HL-60 (cell line): ENCODE measurements around the gene C1QTNF7.

Experiments
- DNase-seq, 2 experiments: peaks; one replicate each; pipeline ENCODE4 v3.0.0-alpha.2; 2010 to 2020; ENCODE audit warnings: low read depth in 1 of 2, low spot score in 1 of 2
- H3K27ac ChIP-seq: fragments of 250-450 bp; sonication (Bioruptor Pico); replicated peaks from 2 replicates; pipeline ENCODE4 v1.5.1; 2020; ENCODE audit warnings: mild to moderate bottlenecking, moderate library complexity
- H3K27me3 ChIP-seq: fragments of 250-450 bp; sonication (Bioruptor Pico); 2 replicates; pipeline ENCODE4 v1.5.1; 2021; ENCODE audit warnings: mild to moderate bottlenecking, moderate library complexity; ENCODE audit not compliant: insufficient read depth, poor library complexity, severe bottlenecking
- H3K4me3 ChIP-seq: replicated peaks from 2 replicates; pipeline ENCODE4 v1.5.1; 2011; ENCODE audit warnings: mild to moderate bottlenecking, control low read depth, low read length; ENCODE audit not compliant: insufficient read depth
- GABPA ChIP-seq: IDR thresholded peaks from 2 replicates; pipeline ENCODE4 v1.6.1; 2012; ENCODE audit warnings: low read depth
- POLR2AphosphoS5 ChIP-seq: IDR thresholded peaks from 2 replicates; pipeline ENCODE4 v1.6.1; 2012; ENCODE audit warnings: low read depth
- SPI1 ChIP-seq: IDR thresholded peaks from 2 replicates; pipeline ENCODE4 v1.6.1; 2012; ENCODE audit warnings: low read depth, mild to moderate bottlenecking, borderline replicate concordance
- TF ChIP-seq, protein P1 (sequence below): IDR thresholded peaks from 2 replicates; pipeline ENCODE4 v1.6.1; 2012; ENCODE audit warnings: low read depth; ENCODE audit not compliant: insufficient replicate concordance
- TF ChIP-seq, protein P2 (sequence below): IDR thresholded peaks from one replicate; pipeline ENCODE4 v1.5.1; 2011; ENCODE audit warnings: low read length, control low read depth, inconsistent platforms; ENCODE audit not compliant: insufficient read depth

Gene C1QTNF7

DNA sequence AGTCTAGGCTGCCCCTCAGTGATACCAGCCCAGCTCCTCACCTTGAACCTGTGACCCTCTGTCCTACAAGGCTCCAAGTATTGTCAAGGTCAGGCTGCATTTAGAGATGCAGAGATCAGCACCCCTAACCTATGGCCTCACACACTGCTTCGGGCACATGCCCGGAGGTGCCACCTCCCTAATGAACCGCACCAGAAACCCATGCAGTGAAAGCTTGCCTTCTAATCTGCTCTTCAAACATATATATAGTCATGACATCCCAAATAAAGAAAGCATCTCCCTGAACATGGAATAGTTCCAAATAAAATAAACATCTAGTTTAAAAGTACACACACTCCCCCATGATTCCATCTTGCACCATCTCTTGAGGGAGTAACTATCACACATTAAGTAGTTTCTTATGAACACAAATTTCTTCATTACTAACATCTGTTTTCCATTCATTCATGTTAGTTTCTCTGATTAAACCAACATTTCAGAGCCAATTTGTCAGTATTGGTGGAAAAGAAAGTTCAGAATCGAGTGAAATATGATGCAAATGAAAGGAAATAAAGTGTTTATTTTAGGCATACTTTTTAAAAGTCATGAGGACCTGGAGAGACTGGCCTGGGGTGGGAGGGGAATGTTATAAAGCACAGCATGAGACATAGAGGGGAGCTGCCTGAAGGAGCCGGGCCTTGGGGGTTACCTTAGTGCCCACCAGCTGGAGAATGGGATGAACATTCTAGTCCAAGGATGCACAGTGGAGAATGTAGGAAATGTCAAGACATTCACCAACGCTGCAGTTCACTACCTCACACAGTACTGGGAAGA lies 61.0 kb downstream of the C1QTNF7 start:
- no peaks in the 10 kb centered on the region for H3K27me3 ChIP-seq
- TF ChIP-seq, protein P1, sequence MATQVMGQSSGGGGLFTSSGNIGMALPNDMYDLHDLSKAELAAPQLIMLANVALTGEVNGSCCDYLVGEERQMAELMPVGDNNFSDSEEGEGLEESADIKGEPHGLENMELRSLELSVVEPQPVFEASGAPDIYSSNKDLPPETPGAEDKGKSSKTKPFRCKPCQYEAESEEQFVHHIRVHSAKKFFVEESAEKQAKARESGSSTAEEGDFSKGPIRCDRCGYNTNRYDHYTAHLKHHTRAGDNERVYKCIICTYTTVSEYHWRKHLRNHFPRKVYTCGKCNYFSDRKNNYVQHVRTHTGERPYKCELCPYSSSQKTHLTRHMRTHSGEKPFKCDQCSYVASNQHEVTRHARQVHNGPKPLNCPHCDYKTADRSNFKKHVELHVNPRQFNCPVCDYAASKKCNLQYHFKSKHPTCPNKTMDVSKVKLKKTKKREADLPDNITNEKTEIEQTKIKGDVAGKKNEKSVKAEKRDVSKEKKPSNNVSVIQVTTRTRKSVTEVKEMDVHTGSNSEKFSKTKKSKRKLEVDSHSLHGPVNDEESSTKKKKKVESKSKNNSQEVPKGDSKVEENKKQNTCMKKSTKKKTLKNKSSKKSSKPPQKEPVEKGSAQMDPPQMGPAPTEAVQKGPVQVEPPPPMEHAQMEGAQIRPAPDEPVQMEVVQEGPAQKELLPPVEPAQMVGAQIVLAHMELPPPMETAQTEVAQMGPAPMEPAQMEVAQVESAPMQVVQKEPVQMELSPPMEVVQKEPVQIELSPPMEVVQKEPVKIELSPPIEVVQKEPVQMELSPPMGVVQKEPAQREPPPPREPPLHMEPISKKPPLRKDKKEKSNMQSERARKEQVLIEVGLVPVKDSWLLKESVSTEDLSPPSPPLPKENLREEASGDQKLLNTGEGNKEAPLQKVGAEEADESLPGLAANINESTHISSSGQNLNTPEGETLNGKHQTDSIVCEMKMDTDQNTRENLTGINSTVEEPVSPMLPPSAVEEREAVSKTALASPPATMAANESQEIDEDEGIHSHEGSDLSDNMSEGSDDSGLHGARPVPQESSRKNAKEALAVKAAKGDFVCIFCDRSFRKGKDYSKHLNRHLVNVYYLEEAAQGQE = no peak
- TF ChIP-seq, protein P2, sequence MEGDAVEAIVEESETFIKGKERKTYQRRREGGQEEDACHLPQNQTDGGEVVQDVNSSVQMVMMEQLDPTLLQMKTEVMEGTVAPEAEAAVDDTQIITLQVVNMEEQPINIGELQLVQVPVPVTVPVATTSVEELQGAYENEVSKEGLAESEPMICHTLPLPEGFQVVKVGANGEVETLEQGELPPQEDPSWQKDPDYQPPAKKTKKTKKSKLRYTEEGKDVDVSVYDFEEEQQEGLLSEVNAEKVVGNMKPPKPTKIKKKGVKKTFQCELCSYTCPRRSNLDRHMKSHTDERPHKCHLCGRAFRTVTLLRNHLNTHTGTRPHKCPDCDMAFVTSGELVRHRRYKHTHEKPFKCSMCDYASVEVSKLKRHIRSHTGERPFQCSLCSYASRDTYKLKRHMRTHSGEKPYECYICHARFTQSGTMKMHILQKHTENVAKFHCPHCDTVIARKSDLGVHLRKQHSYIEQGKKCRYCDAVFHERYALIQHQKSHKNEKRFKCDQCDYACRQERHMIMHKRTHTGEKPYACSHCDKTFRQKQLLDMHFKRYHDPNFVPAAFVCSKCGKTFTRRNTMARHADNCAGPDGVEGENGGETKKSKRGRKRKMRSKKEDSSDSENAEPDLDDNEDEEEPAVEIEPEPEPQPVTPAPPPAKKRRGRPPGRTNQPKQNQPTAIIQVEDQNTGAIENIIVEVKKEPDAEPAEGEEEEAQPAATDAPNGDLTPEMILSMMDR = no peak
- TF ChIP-seq SPI1 = no peak
- no peak for TF ChIP-seq GABPA
- no peak for TF ChIP-seq POLR2AphosphoS5
- no peak overlapping the region for H3K4me3 ChIP-seq
- DNase-seq = no peak
- H3K27ac ChIP-seq = no peak overlapping the region

DNA sequence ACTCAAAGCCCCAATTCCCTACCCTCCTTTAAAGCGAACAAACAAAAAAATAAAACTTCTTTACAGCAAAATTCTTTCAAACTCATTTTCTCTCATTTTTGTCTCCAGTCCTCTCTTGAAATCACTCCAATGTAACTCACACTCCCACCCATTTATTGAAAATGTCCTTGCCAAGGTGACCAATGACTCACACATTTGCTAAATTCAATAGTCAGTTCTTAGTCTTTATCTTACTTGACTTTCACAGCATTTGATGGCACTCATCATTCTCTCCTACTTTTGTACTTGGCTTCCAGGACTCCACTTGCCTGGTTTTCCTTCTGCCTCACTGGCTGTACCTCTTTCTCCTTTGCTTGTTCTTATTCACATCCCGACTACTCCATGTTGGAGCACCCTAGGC lies 61.7 kb downstream of the C1QTNF7 start:
- TF ChIP-seq, protein P2 = no peak
- TF ChIP-seq GABPA (no peak), SPI1 (no peak), POLR2AphosphoS5 (no peak)
- TF ChIP-seq, protein P1 = no peak
- no peak overlapping the region for H3K4me3 ChIP-seq
- H3K27me3 ChIP-seq = no peaks in the 10 kb centered on the region
- DNase-seq = no peak
- H3K27ac ChIP-seq = no peak overlapping the region

- H3K4me3 ChIP-seq = no peak overlapping the region
- no peak for DNase-seq
- TF ChIP-seq GABPA (no peak), SPI1 (no peak), POLR2AphosphoS5 (no peak)
- TF ChIP-seq, protein P1 = no peak
- TF ChIP-seq, protein P2 = no peak
- no peaks in the 10 kb centered on the region for H3K27me3 ChIP-seq
- H3K27ac ChIP-seq = no peak overlapping the region
These were observed 65.6 kb downstream of the C1QTNF7 start for GRCh38 chr4:15493411-15493810.
